ENCODE measurements around the gene ERICH3.

GRCh38 chr1:74545821-74546220, 127.8 kb downstream of the ERICH3 start:
- TF ChIP-seq, protein P1, sequence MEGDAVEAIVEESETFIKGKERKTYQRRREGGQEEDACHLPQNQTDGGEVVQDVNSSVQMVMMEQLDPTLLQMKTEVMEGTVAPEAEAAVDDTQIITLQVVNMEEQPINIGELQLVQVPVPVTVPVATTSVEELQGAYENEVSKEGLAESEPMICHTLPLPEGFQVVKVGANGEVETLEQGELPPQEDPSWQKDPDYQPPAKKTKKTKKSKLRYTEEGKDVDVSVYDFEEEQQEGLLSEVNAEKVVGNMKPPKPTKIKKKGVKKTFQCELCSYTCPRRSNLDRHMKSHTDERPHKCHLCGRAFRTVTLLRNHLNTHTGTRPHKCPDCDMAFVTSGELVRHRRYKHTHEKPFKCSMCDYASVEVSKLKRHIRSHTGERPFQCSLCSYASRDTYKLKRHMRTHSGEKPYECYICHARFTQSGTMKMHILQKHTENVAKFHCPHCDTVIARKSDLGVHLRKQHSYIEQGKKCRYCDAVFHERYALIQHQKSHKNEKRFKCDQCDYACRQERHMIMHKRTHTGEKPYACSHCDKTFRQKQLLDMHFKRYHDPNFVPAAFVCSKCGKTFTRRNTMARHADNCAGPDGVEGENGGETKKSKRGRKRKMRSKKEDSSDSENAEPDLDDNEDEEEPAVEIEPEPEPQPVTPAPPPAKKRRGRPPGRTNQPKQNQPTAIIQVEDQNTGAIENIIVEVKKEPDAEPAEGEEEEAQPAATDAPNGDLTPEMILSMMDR (IDR thresholded peaks at IDR 0.05): no peak
- no peak for TF ChIP-seq POLR2A (IDR thresholded peaks at IDR 0.05)
